K562 (cell line): ENCODE data around the gene ZDHHC5. TPM values are rescaled to one million over a fixed set of nuclear protein-coding genes. Genes with fewer than 3 reads are reported as not detected.
A peak's percentile ranks its signal among the peaks of the same experiment; 100 is the strongest.

Experiments
- CREBBP ChIP-seq: IDR thresholded peaks from one replicate; pipeline ENCODE4 v1.6.1; 2012; ENCODE audit warnings: low read depth, mild to moderate bottlenecking, control low read depth, inconsistent platforms, low read length
- ETS2 ChIP-seq: IDR thresholded peaks from 2 replicates; pipeline ENCODE4 v1.6.1; 2016; ENCODE audit warnings: borderline replicate concordance, missing genetic modification characterization, mild to moderate bottlenecking, moderate library complexity, missing compliant biosample characterization; ENCODE audit not compliant: poor library complexity, severe bottlenecking
- ETV5 ChIP-seq: sonication (generic); formaldehyde crosslinking; IDR thresholded peaks from 2 replicates; pipeline ENCODE4 v1.4.0; 2020; ENCODE audit warnings: low read depth, mild to moderate bottlenecking, missing genetic modification reagents
- JUND ChIP-seq, 2 experiments: IDR thresholded peaks; 2 replicates in 1 of 2; 3 replicates in 1 of 2; pipeline ENCODE4 v1.6.1; 2011; ENCODE audit warnings: borderline replicate concordance in 2 of 2, low read depth in 2 of 2, low read length in 2 of 2, improper control_type of control experiment in 1 of 2, missing biosample characterization in 1 of 2, missing genetic modification characterization in 1 of 2, missing genetic modification reagents in 1 of 2
- PCBP1 ChIP-seq: fragments of 200-400 bp; formaldehyde crosslinking; IDR thresholded peaks from 2 replicates; pipeline ENCODE4 v1.6.1; 2018; ENCODE audit warnings: mild to moderate bottlenecking, low read depth, low read length; ENCODE audit not compliant: poor library complexity, severe bottlenecking
- PCBP2 ChIP-seq: fragments of 200-400 bp; formaldehyde crosslinking; IDR thresholded peaks from 2 replicates; pipeline ENCODE4 v1.6.1; 2018; ENCODE audit warnings: low read length, low read depth, mild to moderate bottlenecking, moderate library complexity; ENCODE audit not compliant: poor library complexity, severe bottlenecking
- SNIP1 ChIP-seq: fragments of 450-650 bp; IDR thresholded peaks from 2 replicates; pipeline ENCODE4 v1.7.1; 2017; ENCODE audit warnings: low read depth, mild to moderate bottlenecking
- ZC3H8 ChIP-seq: fragments of 450-650 bp; IDR thresholded peaks from 2 replicates; pipeline ENCODE4 v1.6.1; 2017
- ZNF143 ChIP-seq: sonication (generic); formaldehyde crosslinking; IDR thresholded peaks from 2 replicates; pipeline ENCODE4 v1.9.0; 2022; ENCODE audit warnings: mild to moderate bottlenecking, missing genetic modification reagents
- polyA plus RNA-seq, 8 experiments: library from polyadenylated mRNA; depleted of rRNA in 4 of 8; stranded (reverse) in 5 of 8; unstranded in 3 of 8; fragments of >200 nt; fragmentation: Nextera tagmentation in 2 of 8; fragmentation: Illumina TruSeq in 1 of 8; extraction: Ambion mirVana in 2 of 8; extraction: Trizol in 1 of 8; gene quantifications; 2 replicates each; pipeline versions ENCODE4 v1.2.1 to v1.2.3, GENCODE V29; 2011 to 2014; ENCODE audit warnings: inconsistent platforms in 1 of 8, missing spikeins in 1 of 8
- total RNA-seq, 7 experiments: library from RNA; depleted of rRNA in 6 of 7; stranded (reverse); fragments of >200 nt in 6 of 7; fragmentation: Illumina TruSeq in 2 of 7; extraction: Trizol in 2 of 7; gene quantifications; 2 replicates each; pipeline versions ENCODE4 v1.2.1 to v1.2.3, GENCODE V29; 2011 to 2021; ENCODE audit warnings: low replicate concordance in 1 of 7
- TF ChIP-seq, protein P1 (sequence below), 2 experiments: fragments of 200-800 bp in 1 of 2; sonication (Bioruptor generic) in 1 of 2; sonication (generic) in 1 of 2; formaldehyde crosslinking in 1 of 2; IDR thresholded peaks in 1 of 2; conservative IDR thresholded peaks in 1 of 2; 2 replicates each; pipeline versions ENCODE4 v1.5.0 to v1.6.1; 2016 to 2020; ENCODE audit warnings: missing compliant biosample characterization in 1 of 2, missing genetic modification characterization in 1 of 2, missing genetic modification reagents in 1 of 2
- TF ChIP-seq, protein P2 (sequence below): sonication (generic); formaldehyde crosslinking; IDR thresholded peaks from 2 replicates; pipeline ENCODE4 v1.8.1; 2022; ENCODE audit warnings: missing genetic modification reagents
- TF ChIP-seq, protein P3 (sequence below): fragments of 250-450 bp; sonication (Bioruptor Pico); IDR thresholded peaks from 2 replicates; pipeline ENCODE4 v1.4.0; 2020; ENCODE audit warnings: mild to moderate bottlenecking, moderate library complexity, borderline replicate concordance
- TF ChIP-seq, protein P4 (sequence below): fragments of 450-650 bp; IDR thresholded peaks from 2 replicates; pipeline ENCODE4 v1.6.1; 2016

The ZDHHC5 gene
- total and polyA plus RNA-seq, 9 of the 15 experiments (the other 6 are each of a cell fraction or from before 2014, with no cell fraction given) = 3.8 to 64.2 (median 35.9) TPM

DNA sequence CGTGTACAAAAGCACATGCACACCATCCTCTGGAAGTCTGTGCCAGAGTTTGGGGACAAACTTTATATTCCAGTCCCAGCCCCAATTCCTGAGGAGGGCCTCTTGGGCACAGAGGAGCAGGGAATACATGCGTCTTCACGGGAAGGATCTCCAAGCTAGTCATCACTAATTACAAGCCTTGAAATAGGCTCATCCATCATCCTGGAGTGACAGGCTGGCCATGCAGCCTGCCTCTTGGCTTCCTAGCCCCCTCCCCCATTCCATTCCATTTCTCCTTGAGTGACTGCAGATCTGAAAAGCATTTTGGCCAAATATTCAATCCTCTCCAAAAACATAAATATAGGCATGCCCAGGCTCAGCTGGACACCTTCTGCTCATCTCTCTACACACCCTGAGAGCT, 45.7 kb upstream of the ZDHHC5 start (continued):
- TF ChIP-seq ETS2 (no peak), JUND (IDR thresholded peaks at IDR 0.05; ENCODE audit: borderline replicate concordance, low read depth, low read length) (no peak), JUND (tag; IDR thresholded peaks at IDR 0.05; ENCODE audit: borderline replicate concordance, low read depth, low read length) (no peak), PCBP2 (no peak), SNIP1 (no peak), PCBP1 (no peak), ETV5 (CRISPR knock-in tag) (no peak), ZNF143 (CRISPR knock-in tag) (no peak), ZC3H8 (no peak), CREBBP (no peak)
- TF ChIP-seq, protein P1, sequence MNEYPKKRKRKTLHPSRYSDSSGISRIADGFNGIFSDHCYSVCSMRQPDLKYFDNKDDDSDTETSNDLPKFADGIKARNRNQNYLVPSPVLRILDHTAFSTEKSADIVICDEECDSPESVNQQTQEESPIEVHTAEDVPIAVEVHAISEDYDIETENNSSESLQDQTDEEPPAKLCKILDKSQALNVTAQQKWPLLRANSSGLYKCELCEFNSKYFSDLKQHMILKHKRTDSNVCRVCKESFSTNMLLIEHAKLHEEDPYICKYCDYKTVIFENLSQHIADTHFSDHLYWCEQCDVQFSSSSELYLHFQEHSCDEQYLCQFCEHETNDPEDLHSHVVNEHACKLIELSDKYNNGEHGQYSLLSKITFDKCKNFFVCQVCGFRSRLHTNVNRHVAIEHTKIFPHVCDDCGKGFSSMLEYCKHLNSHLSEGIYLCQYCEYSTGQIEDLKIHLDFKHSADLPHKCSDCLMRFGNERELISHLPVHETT (CRISPR knock-in tag; conservative IDR thresholded peaks at IDR 0.05 in 1 of 2, IDR thresholded peaks at IDR 0.05 in 1 of 2) = no peak
- TF ChIP-seq, protein P2, sequence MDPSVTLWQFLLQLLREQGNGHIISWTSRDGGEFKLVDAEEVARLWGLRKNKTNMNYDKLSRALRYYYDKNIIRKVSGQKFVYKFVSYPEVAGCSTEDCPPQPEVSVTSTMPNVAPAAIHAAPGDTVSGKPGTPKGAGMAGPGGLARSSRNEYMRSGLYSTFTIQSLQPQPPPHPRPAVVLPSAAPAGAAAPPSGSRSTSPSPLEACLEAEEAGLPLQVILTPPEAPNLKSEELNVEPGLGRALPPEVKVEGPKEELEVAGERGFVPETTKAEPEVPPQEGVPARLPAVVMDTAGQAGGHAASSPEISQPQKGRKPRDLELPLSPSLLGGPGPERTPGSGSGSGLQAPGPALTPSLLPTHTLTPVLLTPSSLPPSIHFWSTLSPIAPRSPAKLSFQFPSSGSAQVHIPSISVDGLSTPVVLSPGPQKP (CRISPR knock-in tag) = no peak
- TF ChIP-seq, protein P3, sequence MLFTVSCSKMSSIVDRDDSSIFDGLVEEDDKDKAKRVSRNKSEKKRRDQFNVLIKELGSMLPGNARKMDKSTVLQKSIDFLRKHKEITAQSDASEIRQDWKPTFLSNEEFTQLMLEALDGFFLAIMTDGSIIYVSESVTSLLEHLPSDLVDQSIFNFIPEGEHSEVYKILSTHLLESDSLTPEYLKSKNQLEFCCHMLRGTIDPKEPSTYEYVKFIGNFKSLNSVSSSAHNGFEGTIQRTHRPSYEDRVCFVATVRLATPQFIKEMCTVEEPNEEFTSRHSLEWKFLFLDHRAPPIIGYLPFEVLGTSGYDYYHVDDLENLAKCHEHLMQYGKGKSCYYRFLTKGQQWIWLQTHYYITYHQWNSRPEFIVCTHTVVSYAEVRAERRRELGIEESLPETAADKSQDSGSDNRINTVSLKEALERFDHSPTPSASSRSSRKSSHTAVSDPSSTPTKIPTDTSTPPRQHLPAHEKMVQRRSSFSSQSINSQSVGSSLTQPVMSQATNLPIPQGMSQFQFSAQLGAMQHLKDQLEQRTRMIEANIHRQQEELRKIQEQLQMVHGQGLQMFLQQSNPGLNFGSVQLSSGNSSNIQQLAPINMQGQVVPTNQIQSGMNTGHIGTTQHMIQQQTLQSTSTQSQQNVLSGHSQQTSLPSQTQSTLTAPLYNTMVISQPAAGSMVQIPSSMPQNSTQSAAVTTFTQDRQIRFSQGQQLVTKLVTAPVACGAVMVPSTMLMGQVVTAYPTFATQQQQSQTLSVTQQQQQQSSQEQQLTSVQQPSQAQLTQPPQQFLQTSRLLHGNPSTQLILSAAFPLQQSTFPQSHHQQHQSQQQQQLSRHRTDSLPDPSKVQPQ = no peak
- TF ChIP-seq, protein P4, sequence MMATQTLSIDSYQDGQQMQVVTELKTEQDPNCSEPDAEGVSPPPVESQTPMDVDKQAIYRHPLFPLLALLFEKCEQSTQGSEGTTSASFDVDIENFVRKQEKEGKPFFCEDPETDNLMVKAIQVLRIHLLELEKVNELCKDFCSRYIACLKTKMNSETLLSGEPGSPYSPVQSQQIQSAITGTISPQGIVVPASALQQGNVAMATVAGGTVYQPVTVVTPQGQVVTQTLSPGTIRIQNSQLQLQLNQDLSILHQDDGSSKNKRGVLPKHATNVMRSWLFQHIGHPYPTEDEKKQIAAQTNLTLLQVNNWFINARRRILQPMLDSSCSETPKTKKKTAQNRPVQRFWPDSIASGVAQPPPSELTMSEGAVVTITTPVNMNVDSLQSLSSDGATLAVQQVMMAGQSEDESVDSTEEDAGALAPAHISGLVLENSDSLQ = peak; percentile 74
